Neural cell (in vitro differentiated cells): ENCODE data around the gene AP1M2. TPM values are rescaled to one million over a fixed set of nuclear protein-coding genes. Genes with fewer than 3 reads are reported as not detected.

ENCODE experiments used
- H2AFZ ChIP-seq: fragments of 200-600, 300-800 bp; sonication (generic), shearing (Covaris generic); 2 replicates; pipeline ENCODE4 v1.6.0; 2014; ENCODE audit warnings: low read depth, mild to moderate bottlenecking, antibody characterized with exemption, low read length, moderate library complexity
- H3F3A ChIP-seq: fragments of 200-600 bp; shearing (Covaris generic); 2 replicates; pipeline ENCODE4 v1.6.1; 2016; ENCODE audit warnings: mild to moderate bottlenecking, moderate library complexity, mixed read lengths, antibody characterized with exemption, low read length; ENCODE audit not compliant: insufficient read depth, poor library complexity, severe bottlenecking
- H3K27ac ChIP-seq: fragments of 200-600, 300-800 bp; sonication (generic), shearing (Covaris generic); 2 replicates; pipeline ENCODE4 v1.5.1; 2014; ENCODE audit warnings: mild to moderate bottlenecking, low read length, moderate library complexity
- H3K27me3 ChIP-seq: fragments of 300-800, 200-600 bp; sonication (generic), shearing (Covaris generic); 2 replicates; pipeline ENCODE4 v1.6.0; 2014; ENCODE audit warnings: mild to moderate bottlenecking, low read depth, low read length, moderate library complexity; ENCODE audit not compliant: insufficient read depth
- H3K36me3 ChIP-seq: fragments of 300-800, 200-600 bp; sonication (generic), shearing (Covaris generic); 2 replicates; pipeline ENCODE4 v1.5.1; 2014; ENCODE audit warnings: mild to moderate bottlenecking, antibody characterized with exemption, low read length, moderate library complexity; ENCODE audit not compliant: insufficient read depth
- H3K4me2 ChIP-seq: fragments of 300-800, 200-600 bp; sonication (generic), shearing (Covaris generic); 2 replicates; pipeline ENCODE4 v1.6.0; 2014; ENCODE audit warnings: mild to moderate bottlenecking, low read length
- H3K4me3 ChIP-seq: fragments of 300-800, 200-600 bp; sonication (generic), shearing (Covaris generic); 2 replicates; pipeline ENCODE4 v1.5.1; 2014; ENCODE audit warnings: mild to moderate bottlenecking, low read length, moderate library complexity
- H3K79me2 ChIP-seq: fragments of 200-600 bp; shearing (Covaris generic); replicated peaks from 2 replicates; pipeline ENCODE4 v1.6.0; 2014; ENCODE audit warnings: mild to moderate bottlenecking, low read length, moderate library complexity; ENCODE audit not compliant: insufficient read depth
- H3K9ac ChIP-seq: fragments of 300-800, 200-600 bp; sonication (generic), shearing (Covaris generic); 2 replicates; pipeline ENCODE4 v1.6.1; 2016; ENCODE audit warnings: mild to moderate bottlenecking, low read length, mixed read lengths
- H3K9me2 ChIP-seq: fragments of 200-600 bp; shearing (Covaris generic); 2 replicates; pipeline ENCODE4 v1.6.1; 2016; ENCODE audit warnings: mild to moderate bottlenecking, low read length, mixed read lengths; ENCODE audit not compliant: insufficient read depth
- H3K9me3 ChIP-seq: fragments of 200-600, 300-800 bp; sonication (generic), shearing (Covaris generic); 2 replicates; pipeline ENCODE4 v1.6.1; 2016; ENCODE audit warnings: mild to moderate bottlenecking, mixed run types, low read length, moderate library complexity, mixed read lengths
- H4K20me1 ChIP-seq: fragments of 200-600 bp; shearing (Covaris generic); 2 replicates; pipeline ENCODE4 v1.6.1; 2016; ENCODE audit warnings: mild to moderate bottlenecking, mixed run types; ENCODE audit not compliant: insufficient read depth
- CTCF ChIP-seq: fragments of 450-650 bp; IDR thresholded peaks from 2 replicates; pipeline ENCODE4 v1.5.1; 2014; ENCODE audit warnings: antibody characterized with exemption, mild to moderate bottlenecking, moderate library complexity; ENCODE audit not compliant: poor library complexity, severe bottlenecking
- EP300 ChIP-seq: fragments of 450-650 bp; conservative IDR thresholded peaks from 2 replicates; pipeline ENCODE4 v1.6.1; 2014; ENCODE audit warnings: antibody characterized with exemption, mild to moderate bottlenecking, moderate library complexity; ENCODE audit not compliant: poor library complexity, severe bottlenecking
- EZH2 ChIP-seq: fragments of 200-600, 300-800 bp; shearing (Covaris generic), sonication (generic); IDR thresholded peaks from 2 replicates; pipeline ENCODE4 v1.6.1; 2014; ENCODE audit warnings: antibody characterized with exemption, low read length, borderline replicate concordance, mild to moderate bottlenecking; ENCODE audit not compliant: insufficient read depth, poor library complexity, severe bottlenecking
- MXI1 ChIP-seq: fragments of 450-650 bp; conservative IDR thresholded peaks from 2 replicates; pipeline ENCODE4 v1.6.1; 2014; ENCODE audit warnings: antibody characterized with exemption, mild to moderate bottlenecking; ENCODE audit not compliant: poor library complexity, severe bottlenecking
- POLR2AphosphoS5 ChIP-seq: IDR thresholded peaks from 2 replicates; pipeline ENCODE4 v1.6.1; 2012
- RAD21 ChIP-seq: fragments of 450-650 bp; conservative IDR thresholded peaks from 2 replicates; pipeline ENCODE4 v1.6.1; 2014; ENCODE audit warnings: antibody characterized with exemption, mild to moderate bottlenecking, moderate library complexity
- REST ChIP-seq: IDR thresholded peaks from 2 replicates; pipeline ENCODE4 v1.6.1; 2012; ENCODE audit warnings: borderline replicate concordance
- SMC3 ChIP-seq: fragments of 450-650 bp; conservative IDR thresholded peaks from 2 replicates; pipeline ENCODE4 v1.6.1; 2014; ENCODE audit warnings: antibody characterized with exemption, mild to moderate bottlenecking, moderate library complexity; ENCODE audit not compliant: poor library complexity
- TAF1 ChIP-seq: IDR thresholded peaks from 2 replicates; pipeline ENCODE4 v1.6.1; 2012; ENCODE audit warnings: low read depth
- polyA plus RNA-seq: library from polyadenylated mRNA; depleted of rRNA; stranded (reverse); fragments of >200 nt; gene quantifications from 2 replicates; pipeline ENCODE4 v1.2.3, GENCODE V29; 2014

AP1M2 gene
- polyA plus RNA-seq, 1 donor from 2014 or later, result 0.38 TPM

- no peak overlapping the region for H3K27ac ChIP-seq
- H3K4me2 ChIP-seq, result no peak overlapping the region
- TF ChIP-seq SMC3 (peak; percentile 88), EZH2 (no peak), CTCF (peak; percentile 99), MXI1 (peak; percentile 37), RAD21 (peak; percentile 93), POLR2AphosphoS5 (no peak), REST (no peak), EP300 (no peak), TAF1 (no peak)
- no peak overlapping the region for H3K9ac ChIP-seq
- H2AFZ ChIP-seq, result no peak overlapping the region
- H3K4me3 ChIP-seq, result no peak overlapping the region
- H3K36me3 ChIP-seq, result no peaks in the 10 kb centered on the region
- no peaks in the 10 kb centered on the region for H3F3A ChIP-seq
- H3K27me3 ChIP-seq, result peaks cover 10% of the 10 kb centered on the region
- H4K20me1 ChIP-seq, result no peaks in the 10 kb centered on the region
- H3K79me2 ChIP-seq, result no peaks in the 10 kb centered on the region
- H3K9me3 ChIP-seq, result no peaks in the 10 kb centered on the region
- no peaks in the 10 kb centered on the region for H3K9me2 ChIP-seq
Observed at GRCh38 chr19:10580979-10581631, 6.0 kb downstream of the AP1M2 start.

GRCh38 chr19:10577951-10578350, 9.2 kb downstream of the AP1M2 start:
- no peak for TF ChIP-seq EP300
- TF ChIP-seq MXI1, result no peak
- TF ChIP-seq POLR2AphosphoS5, result no peak
- TF ChIP-seq EZH2, result no peak
- TF ChIP-seq SMC3, result no peak
- TF ChIP-seq TAF1, result no peak
- no peak for TF ChIP-seq REST
- no peak for TF ChIP-seq RAD21
- Histone ChIP-seq H3K27me3 (no peaks in the 10 kb centered on the region), H3K4me3 (no peak overlapping the region)

More at GRCh38 chr19:10577951-10578350, 9.2 kb downstream of the AP1M2 start:
- no peak overlapping the region for H3K27ac ChIP-seq
- no peak overlapping the region for H3K4me2 ChIP-seq
- H3K9me3 ChIP-seq, result no peaks in the 10 kb centered on the region
- H2AFZ ChIP-seq, result no peak overlapping the region
- no peaks in the 10 kb centered on the region for H3K9me2 ChIP-seq
- no peaks in the 10 kb centered on the region for H3K79me2 ChIP-seq
- H3F3A ChIP-seq, result no peaks in the 10 kb centered on the region
- no peaks in the 10 kb centered on the region for H4K20me1 ChIP-seq
- H3K36me3 ChIP-seq, result no peaks in the 10 kb centered on the region
- no peak overlapping the region for H3K9ac ChIP-seq
